Sigmoid colon (tissue), 7 donors: ENCODE measurements around the gene KLHL7. TPM values are rescaled to one million over a fixed set of nuclear protein-coding genes. Genes with fewer than 3 reads are reported as not detected.

Experiments
- DNase-seq: peaks from one replicate; pipeline ENCODE4 v3.0.0-alpha.2; 2019
- H3K27ac ChIP-seq, 4 donors: fragments of 200-600 bp; sonication (generic); one replicate each; pipeline ENCODE4 v1.5.1; 2016 to 2019; ENCODE audit warnings: mild to moderate bottlenecking in 1 of 4
- H3K27me3 ChIP-seq, 3 donors: fragments of 200-600 bp; sonication (generic); one replicate each; pipeline ENCODE4 v1.5.1; 2019; ENCODE audit warnings: mild to moderate bottlenecking in 1 of 3
- H3K36me3 ChIP-seq, 4 donors: fragments of 200-600 bp; sonication (generic); one replicate each; pipeline ENCODE4 v1.5.1; 2016 to 2019
- H3K4me1 ChIP-seq, 4 donors: fragments of 200-600 bp; sonication (generic); one replicate each; pipeline ENCODE4 v1.5.1; 2017 to 2019
- H3K4me3 ChIP-seq, 4 donors: fragments of 200-600 bp; sonication (generic); one replicate each; pipeline ENCODE4 v1.5.1; 2017 to 2019; ENCODE audit warnings: mild to moderate bottlenecking in 2 of 4, moderate library complexity in 1 of 4
- H3K9me3 ChIP-seq, 4 donors: fragments of 200-600 bp in 3 of 4; sonication (generic) in 3 of 4; one replicate each; pipeline versions ENCODE4 v1.5.1 to v1.6.1; 2013 to 2019
- EP300 ChIP-seq, 4 donors: sonication (generic); formaldehyde crosslinking; IDR thresholded peaks; one replicate each; pipeline ENCODE4 v1.6.1; 2017; ENCODE audit warnings: antibody characterized with exemption in 4 of 4
- POLR2A ChIP-seq, 2 donors: fragments of 450-650 bp; IDR thresholded peaks; one replicate each; pipeline ENCODE4 v1.6.1; 2016; ENCODE audit warnings: antibody characterized with exemption in 2 of 2, mild to moderate bottlenecking in 2 of 2, moderate library complexity in 2 of 2
- POLR2AphosphoS5 ChIP-seq, 4 donors: sonication (generic); formaldehyde crosslinking; IDR thresholded peaks; one replicate each; pipeline ENCODE4 v1.6.1; 2017; ENCODE audit warnings: antibody characterized with exemption in 4 of 4
- WGBS, 2 donors: extraction: QIAGEN DNeasy Blood & Tissue Kit; methylation state at CpG; one replicate each; pipeline ENCODE4 v1.1.7; 2013; 5-methylcytosine and 5-hydroxymethylcytosine counted together
- intact Hi-C: fragments of 100-400 bp; cut with DNase I; formaldehyde crosslinking; loops from one replicate; pipeline ENCODE4 v1.15.1; 2023
- polyA plus RNA-seq, 3 donors: library from polyadenylated mRNA; stranded (reverse); fragments of 200-250 nt; gene quantifications; one replicate each; pipeline ENCODE4 v1.2.3, GENCODE V29; 2013
- total RNA-seq, 4 donors: library from RNA; depleted of rRNA; stranded (reverse); fragments of >200 nt; gene quantifications; one replicate each; pipeline ENCODE4 v1.1.0, GENCODE V29; 2016
- TF ChIP-seq, protein P1 (sequence below), 4 experiments: fragments of 450-650 bp in 3 of 4; fragments of 200-600 bp in 1 of 4; IDR thresholded peaks; one replicate each; pipeline ENCODE4 v1.5.1; 2016 to 2019; ENCODE audit warnings: antibody characterized with exemption in 4 of 4, mild to moderate bottlenecking in 3 of 4, moderate library complexity in 2 of 4
- donor health status: healthy with polysubstance abuse.
- donor health status: Bipolar disorder and iron deficiency.
- donor health status: healthy.

Gene KLHL7
- total and polyA plus RNA-seq, 7 donors, result 12.5 to 42.5 (median 26.9) TPM

DNA sequence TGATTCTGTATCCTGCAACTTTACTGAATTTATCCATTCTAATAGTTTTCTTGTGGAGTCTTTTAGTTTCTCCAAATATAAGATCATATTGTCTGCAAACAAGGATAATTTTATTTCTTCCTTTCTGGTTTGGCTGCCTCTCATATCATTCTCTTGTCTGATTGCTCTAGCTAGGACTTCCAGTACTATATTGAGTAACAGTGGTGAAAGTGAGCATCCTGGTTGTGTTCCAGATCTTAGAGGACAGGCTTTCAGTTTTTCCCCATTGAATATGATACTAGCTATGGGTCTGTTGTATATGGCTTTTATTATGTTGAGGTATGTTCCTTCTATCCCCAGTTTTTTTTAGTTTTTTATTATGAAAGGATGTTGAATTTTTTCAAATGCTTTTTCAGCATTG is 28.2 kb downstream of the KLHL7 start:
- Histone ChIP-seq H3K27ac (no peak overlapping the region), H3K27me3 (no peaks in the 10 kb centered on the region), H3K9me3 (no peaks in the 10 kb centered on the region), H3K36me3 (peaks cover 0 to 9% (median 2%) of the 10 kb centered on the region in 4 donors), H3K4me3 (no peak overlapping the region), H3K4me1 (no peaks in the 10 kb centered on the region)
- intact Hi-C loops, result no loop called here
- no peak for TF ChIP-seq POLR2A (IDR thresholded peaks at IDR 0.05)
- TF ChIP-seq, protein P1, sequence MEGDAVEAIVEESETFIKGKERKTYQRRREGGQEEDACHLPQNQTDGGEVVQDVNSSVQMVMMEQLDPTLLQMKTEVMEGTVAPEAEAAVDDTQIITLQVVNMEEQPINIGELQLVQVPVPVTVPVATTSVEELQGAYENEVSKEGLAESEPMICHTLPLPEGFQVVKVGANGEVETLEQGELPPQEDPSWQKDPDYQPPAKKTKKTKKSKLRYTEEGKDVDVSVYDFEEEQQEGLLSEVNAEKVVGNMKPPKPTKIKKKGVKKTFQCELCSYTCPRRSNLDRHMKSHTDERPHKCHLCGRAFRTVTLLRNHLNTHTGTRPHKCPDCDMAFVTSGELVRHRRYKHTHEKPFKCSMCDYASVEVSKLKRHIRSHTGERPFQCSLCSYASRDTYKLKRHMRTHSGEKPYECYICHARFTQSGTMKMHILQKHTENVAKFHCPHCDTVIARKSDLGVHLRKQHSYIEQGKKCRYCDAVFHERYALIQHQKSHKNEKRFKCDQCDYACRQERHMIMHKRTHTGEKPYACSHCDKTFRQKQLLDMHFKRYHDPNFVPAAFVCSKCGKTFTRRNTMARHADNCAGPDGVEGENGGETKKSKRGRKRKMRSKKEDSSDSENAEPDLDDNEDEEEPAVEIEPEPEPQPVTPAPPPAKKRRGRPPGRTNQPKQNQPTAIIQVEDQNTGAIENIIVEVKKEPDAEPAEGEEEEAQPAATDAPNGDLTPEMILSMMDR (IDR thresholded peaks at IDR 0.05), result no peak
- TF ChIP-seq EP300 (IDR thresholded peaks at IDR 0.05), result no peak
- no peak for TF ChIP-seq POLR2AphosphoS5 (IDR thresholded peaks at IDR 0.05)
- DNase-seq, result no peak

DNA sequence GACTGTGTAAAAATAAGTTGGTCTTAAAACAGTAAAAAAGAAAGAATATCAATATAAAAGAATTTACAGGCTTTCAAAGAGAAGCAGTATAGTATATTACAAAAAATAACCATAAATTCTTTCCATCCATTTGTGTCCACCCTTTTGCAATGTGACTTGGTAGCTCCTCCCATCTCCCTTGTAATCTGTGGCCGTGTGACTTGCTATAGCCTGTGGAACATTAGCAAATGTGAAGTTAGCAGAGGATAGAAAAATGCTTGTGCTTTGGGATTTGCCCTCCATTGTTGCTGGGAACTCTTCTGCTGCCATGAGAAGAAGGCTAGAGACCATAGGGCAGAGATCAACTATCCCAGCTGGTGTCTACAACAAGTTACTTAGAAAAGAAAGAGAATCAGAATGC is 30.2 kb downstream of the KLHL7 start:
- 76 to 86% methylated on average over 1 of the region's 1 CpG for WGBS, 2 donors
- H3K4me3 ChIP-seq, result no peak overlapping the region

DNA sequence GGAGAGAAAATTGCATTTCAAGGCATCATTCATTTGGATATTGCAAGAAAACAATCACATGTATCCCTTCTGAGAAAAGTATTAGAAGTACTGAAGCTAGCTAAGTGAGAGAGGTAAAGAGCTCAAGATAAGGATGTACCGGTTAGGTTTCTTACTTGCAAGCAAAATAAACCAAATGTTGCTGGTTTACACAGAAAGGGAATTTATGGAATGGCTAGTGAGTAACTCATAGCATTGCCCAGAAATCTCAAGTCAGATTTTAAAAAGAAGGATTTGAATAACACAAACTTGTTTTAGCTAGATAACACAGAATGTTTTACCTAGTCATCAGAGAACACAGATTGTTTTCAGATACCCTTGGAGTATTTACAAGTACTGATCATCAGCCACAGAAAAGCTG is 30.6 kb downstream of the KLHL7 start:
- Histone ChIP-seq H3K9me3 (no peaks in the 10 kb centered on the region), H3K4me1 (no peaks in the 10 kb centered on the region), H3K4me3 (no peak overlapping the region), H3K36me3 (peaks cover 0 to 8% (median 3%) of the 10 kb centered on the region in 4 donors), H3K27ac (no peak overlapping the region), H3K27me3 (no peaks in the 10 kb centered on the region)
- intact Hi-C loops, result no loop called here
- WGBS, 2 donors, result 87 to 92% methylated on average over 1 of the region's 1 CpG
- no peak for TF ChIP-seq EP300 (IDR thresholded peaks at IDR 0.05)
- TF ChIP-seq POLR2AphosphoS5 (IDR thresholded peaks at IDR 0.05), result no peak
- TF ChIP-seq POLR2A (IDR thresholded peaks at IDR 0.05), result no peak
- TF ChIP-seq, protein P1 (IDR thresholded peaks at IDR 0.05), result no peak
- DNase-seq, result no peak

More for the DNA sequence above, 30.2 kb downstream of the KLHL7 start:
- Histone ChIP-seq H3K27ac (no peak overlapping the region), H3K9me3 (no peaks in the 10 kb centered on the region), H3K36me3 (peaks cover 0 to 4% (median 1%) of the 10 kb centered on the region in 4 donors), H3K4me1 (no peaks in the 10 kb centered on the region), H3K27me3 (no peaks in the 10 kb centered on the region)
- intact Hi-C loops, result no loop called here
- no peak for TF ChIP-seq EP300 (IDR thresholded peaks at IDR 0.05)
- TF ChIP-seq POLR2AphosphoS5 (IDR thresholded peaks at IDR 0.05), result no peak
- no peak for TF ChIP-seq POLR2A (IDR thresholded peaks at IDR 0.05)
- TF ChIP-seq, protein P1 (IDR thresholded peaks at IDR 0.05), result no peak
- no peak for DNase-seq

DNA sequence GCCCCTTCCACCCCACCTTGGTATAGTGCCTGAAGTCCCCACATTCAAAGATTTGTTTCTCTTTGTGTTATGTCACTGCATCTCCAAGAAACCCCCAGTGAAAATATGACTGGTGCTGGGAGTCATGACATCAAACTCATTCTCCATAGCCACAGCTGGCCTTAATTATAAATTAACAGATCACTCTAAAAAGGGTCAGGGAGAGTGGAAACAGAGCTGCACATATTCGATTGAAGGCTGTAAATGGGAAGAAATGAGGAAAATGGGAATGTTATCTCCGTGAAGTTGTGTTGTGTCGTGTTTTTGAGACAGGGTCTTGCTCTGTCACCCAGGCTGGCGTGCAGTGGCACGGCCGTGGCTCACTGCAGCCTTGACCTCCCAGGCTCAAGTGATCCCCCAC is 52.1 kb downstream of the KLHL7 start:
- H3K36me3 ChIP-seq, result peaks cover 0 to 63% (median 4%) of the 10 kb centered on the region in 4 donors
- no peaks in the 10 kb centered on the region for H3K9me3 ChIP-seq
- no peak for TF ChIP-seq EP300 (IDR thresholded peaks at IDR 0.05)
- TF ChIP-seq, protein P1 (IDR thresholded peaks at IDR 0.05), result no peak
- no peak for TF ChIP-seq POLR2AphosphoS5 (IDR thresholded peaks at IDR 0.05)
- TF ChIP-seq POLR2A (IDR thresholded peaks at IDR 0.05), result no peak
- no peak for DNase-seq
- no peaks in the 10 kb centered on the region for H3K27me3 ChIP-seq
- no peak overlapping the region for H3K27ac ChIP-seq
- intact Hi-C loops, result no loop called here
- WGBS, 2 donors, result 78 to 79% methylated on average over 6 of the region's 6 CpGs
- no peaks in the 10 kb centered on the region for H3K4me1 ChIP-seq
- H3K4me3 ChIP-seq, result no peak overlapping the region

DNA sequence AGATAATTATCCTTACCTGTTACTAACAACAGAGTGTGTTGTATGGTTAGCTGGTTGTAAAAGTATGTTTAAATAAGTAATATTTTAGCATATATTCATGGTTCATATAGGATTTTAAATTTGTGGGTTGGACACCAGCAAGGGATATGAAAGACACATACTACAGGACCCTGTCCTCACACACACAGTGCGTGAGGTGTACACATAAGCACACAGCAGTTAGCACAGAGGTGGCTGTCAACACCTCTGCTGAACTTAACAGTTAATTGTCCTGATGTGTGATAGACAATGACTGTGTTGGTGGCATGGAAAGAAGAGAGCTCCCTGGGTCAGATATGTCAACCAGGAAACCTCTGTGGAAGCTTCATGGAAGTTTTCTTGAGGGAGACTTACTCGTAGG is 53.0 kb downstream of the KLHL7 start:
- no peaks in the 10 kb centered on the region for H3K9me3 ChIP-seq
- no peak for TF ChIP-seq POLR2AphosphoS5 (IDR thresholded peaks at IDR 0.05)
- TF ChIP-seq, protein P1 (IDR thresholded peaks at IDR 0.05), result no peak
- TF ChIP-seq POLR2A (IDR thresholded peaks at IDR 0.05), result no peak
- no peak for TF ChIP-seq EP300 (IDR thresholded peaks at IDR 0.05)
- H3K4me3 ChIP-seq, result no peak overlapping the region
- DNase-seq, result no peak
- H3K27me3 ChIP-seq, result no peaks in the 10 kb centered on the region
- peaks cover 0 to 54% (median 2%) of the 10 kb centered on the region in 4 donors for H3K36me3 ChIP-seq
- H3K4me1 ChIP-seq, result no peaks in the 10 kb centered on the region
- WGBS, 2 donors, result 95% methylated on average over 2 of the region's 2 CpGs
- intact Hi-C loops, result no loop called here
- H3K27ac ChIP-seq, result no peak overlapping the region
